ENCODE data around the gene DENND6B. TPM values are rescaled to one million over a fixed set of nuclear protein-coding genes. Genes with fewer than 3 reads are reported as not detected.

DENND6B gene
- total and polyA plus RNA-seq, 5 donors, result 2.0 to 3.1 (median 2.4) TPM

DNA sequence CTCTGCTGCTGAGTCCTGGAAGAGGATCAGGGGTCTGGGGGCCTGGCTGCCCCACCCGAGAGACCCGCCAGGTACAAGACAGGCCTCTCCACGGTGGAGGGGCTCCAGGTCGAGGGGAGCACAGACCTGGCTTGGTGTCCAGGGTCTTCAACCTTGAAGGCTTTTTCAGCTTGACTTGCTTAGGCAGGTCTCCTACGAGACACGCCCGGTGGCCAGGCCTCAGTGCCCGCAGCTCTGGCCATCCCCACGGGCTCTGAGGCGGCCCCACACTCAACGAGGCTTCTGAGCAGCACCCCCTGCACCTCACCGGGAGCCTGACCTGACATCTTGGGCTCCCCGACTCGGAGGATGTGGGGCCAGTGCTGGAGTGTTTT lies 12.7 kb downstream of the DENND6B start:
- intact Hi-C loops (cut with DNase I), result loop anchor here in 1 of 4 donors (5.0 kb wide), 1 partner anchor 37 kb away; no protein-coding TSS in a partner anchor
- Histone ChIP-seq H3K4me1 (ENCODE audit: control insufficient read depth, insufficient read depth, low read length) (peaks cover 1% of the 10 kb centered on the region), H3K27me3 (ENCODE audit: control insufficient read depth, insufficient read depth) (no peaks in the 10 kb centered on the region), H3K27ac (ENCODE audit: low read length) (no peak overlapping the region), H3K9me3 (ENCODE audit: control insufficient read depth, low read length) (no peaks in the 10 kb centered on the region), H3K4me3 (ENCODE audit: low read length) (no peak overlapping the region)
- ATAC-seq (no peak), DNase-seq (no peak)
- WGBS, result 71% methylated on average over 14 of the region's 14 CpGs

DNA sequence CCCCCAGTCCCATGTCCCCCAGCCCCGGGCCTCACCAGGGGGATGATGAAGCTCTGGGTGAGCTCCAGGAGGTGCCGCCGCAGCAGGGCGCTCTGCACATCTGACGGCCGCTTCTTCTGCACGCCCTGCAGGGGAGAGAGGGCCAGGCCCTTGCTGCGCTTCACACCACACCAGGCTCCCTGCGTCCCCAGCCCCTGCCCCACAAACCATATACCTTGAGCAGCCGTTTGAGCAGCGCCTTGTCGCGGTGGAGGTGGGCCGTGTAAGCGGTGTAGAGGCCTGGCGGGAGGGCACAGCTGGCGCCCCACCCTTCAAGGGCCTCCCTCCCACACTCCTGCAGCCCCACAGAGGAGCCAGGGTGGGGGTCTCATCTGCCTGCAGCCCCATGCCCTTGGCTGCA lies 13.2 kb downstream of the DENND6B start:
- no peak for DNase-seq
- Histone ChIP-seq H3K9me3 (ENCODE audit: control insufficient read depth, low read length) (no peaks in the 10 kb centered on the region), H3K4me1 (ENCODE audit: control insufficient read depth, insufficient read depth, low read length) (peaks cover 3% of the 10 kb centered on the region), H3K27me3 (ENCODE audit: control insufficient read depth, insufficient read depth) (no peaks in the 10 kb centered on the region), H3K4me3 (ENCODE audit: low read length) (no peak overlapping the region), H3K27ac (ENCODE audit: low read length) (no peak overlapping the region)
- no peak for ATAC-seq
- intact Hi-C loops (cut with DNase I), result loop anchor here in 1 of 4 donors (5.0 kb wide), 1 partner anchor 36 kb away; no protein-coding TSS in a partner anchor
- WGBS, result 88% methylated on average over 17 of the region's 17 CpGs

DNA sequence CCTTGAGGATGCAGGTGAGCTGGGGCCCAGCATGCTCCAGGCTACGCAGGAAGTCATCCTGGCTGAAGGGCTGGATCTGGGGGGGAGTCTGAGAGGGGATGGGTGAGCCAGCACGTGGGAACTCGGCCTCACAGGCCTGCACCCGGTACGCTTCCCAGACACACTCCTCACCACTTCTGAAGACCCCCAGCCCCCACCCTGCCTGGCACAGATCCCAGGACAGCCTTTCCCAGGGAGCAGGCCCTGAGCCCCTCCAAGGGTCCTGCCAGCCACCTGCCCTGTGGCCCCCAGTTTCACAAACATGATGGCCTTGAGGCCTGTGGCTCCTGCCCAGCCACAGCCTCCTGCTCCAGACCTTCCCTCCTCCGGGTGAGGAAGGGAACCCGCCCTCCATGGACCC lies 13.8 kb downstream of the DENND6B start:
- Histone ChIP-seq H3K4me1 (ENCODE audit: control insufficient read depth, insufficient read depth, low read length) (peaks cover 3% of the 10 kb centered on the region), H3K27ac (ENCODE audit: low read length) (no peak overlapping the region), H3K9me3 (ENCODE audit: control insufficient read depth, low read length) (no peaks in the 10 kb centered on the region), H3K27me3 (ENCODE audit: control insufficient read depth, insufficient read depth) (no peaks in the 10 kb centered on the region), H3K4me3 (ENCODE audit: low read length) (no peak overlapping the region)
- ATAC-seq, result no peak
- intact Hi-C loops (cut with DNase I), result loop anchor here in 1 of 4 donors (5.0 kb wide), 1 partner anchor 36 kb away; no protein-coding TSS in a partner anchor
- peak in 1 of 3 donors; percentile 49 for DNase-seq
- 79% methylated on average over 7 of the region's 7 CpGs for WGBS

DNA sequence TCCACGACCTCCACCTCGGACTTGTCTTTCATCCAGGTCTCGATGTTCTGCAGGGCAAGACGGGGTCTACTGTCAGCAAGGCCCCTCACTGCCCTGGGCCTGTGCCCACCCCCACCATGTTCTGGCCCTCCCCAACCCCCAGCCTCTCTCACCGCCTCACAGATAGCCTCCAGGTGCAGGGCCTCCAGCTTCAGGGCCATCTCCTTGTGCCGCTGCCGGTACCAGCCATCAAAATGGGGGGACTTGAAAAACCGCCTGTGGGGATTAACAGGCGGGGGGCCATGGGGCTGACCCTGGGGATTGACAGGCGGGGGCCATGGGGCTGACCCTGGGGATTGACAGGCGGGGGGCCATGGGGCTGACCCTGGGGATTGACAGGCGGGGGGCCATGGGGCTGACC lies 14.4 kb downstream of the DENND6B start:
- no peak for ATAC-seq
- no peak overlapping the region for H3K27ac ChIP-seq (ENCODE audit: low read length)
- WGBS, result 97% methylated on average over 11 of the region's 12 CpGs
- intact Hi-C loops (cut with DNase I), result loop anchor here in 1 of 4 donors (5.0 kb wide), 1 partner anchor 35 kb away; no protein-coding TSS in a partner anchor
- no peaks in the 10 kb centered on the region for H3K27me3 ChIP-seq (ENCODE audit: control insufficient read depth, insufficient read depth)
- no peaks in the 10 kb centered on the region for H3K9me3 ChIP-seq (ENCODE audit: control insufficient read depth, low read length)
- H3K4me1 ChIP-seq (ENCODE audit: control insufficient read depth, insufficient read depth, low read length), result peaks cover 5% of the 10 kb centered on the region
- DNase-seq, result no peak
- no peak overlapping the region for H3K4me3 ChIP-seq (ENCODE audit: low read length)

DNA sequence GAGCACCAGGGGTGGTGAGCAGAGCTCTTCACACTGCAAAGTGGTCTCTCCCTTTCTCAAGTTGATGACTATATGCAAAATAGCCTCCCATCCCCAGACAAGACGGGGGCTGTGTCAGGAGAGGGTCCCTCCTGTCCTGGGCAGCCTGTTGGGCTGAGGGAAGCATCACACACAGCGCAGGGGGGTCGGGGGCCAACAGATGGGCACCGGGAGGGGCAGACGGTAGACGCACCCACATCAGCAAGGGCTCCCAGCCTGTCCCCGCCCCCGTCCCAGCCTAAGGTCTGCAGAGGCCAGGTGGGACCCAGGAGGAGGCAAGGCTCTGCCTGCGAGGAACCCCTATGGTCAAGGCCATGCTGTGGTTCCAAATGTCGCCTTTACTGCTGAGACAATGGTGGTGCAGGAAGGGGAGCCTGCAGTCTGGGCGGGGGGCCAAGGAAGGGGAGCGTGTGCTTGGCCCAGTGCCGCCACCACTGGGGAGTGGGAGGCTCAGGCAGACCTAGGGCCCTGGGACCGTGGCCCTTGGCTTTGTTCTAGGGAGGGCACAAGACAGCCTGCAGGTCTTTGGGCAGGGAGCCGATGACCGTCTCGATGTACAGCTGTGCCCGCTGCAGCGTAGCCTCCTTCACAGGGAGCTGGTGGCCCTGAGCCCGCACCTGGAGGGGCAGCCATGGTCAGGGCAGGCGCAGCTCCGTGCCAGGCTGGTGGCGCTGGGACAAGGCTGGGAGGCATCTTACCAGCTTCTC lies 15.0 kb downstream of the DENND6B start:
- Histone ChIP-seq H3K9me3 (ENCODE audit: control insufficient read depth, low read length) (no peaks in the 10 kb centered on the region), H3K27ac (ENCODE audit: low read length) (no peak overlapping the region), H3K4me3 (ENCODE audit: low read length) (no peak overlapping the region), H3K4me1 (ENCODE audit: control insufficient read depth, insufficient read depth, low read length) (peaks cover 5% of the 10 kb centered on the region), H3K27me3 (ENCODE audit: control insufficient read depth, insufficient read depth) (no peaks in the 10 kb centered on the region)
- whole genome bisulfite sequencing, result 80% methylated on average over 23 of the region's 23 CpGs
- DNase-seq (peak in 1 of 3 donors; percentile 48), ATAC-seq (no peak)
- intact Hi-C loops (cut with DNase I), result loop anchor here in 1 of 4 donors (5.0 kb wide), 1 partner anchor 34 kb away; no protein-coding TSS in a partner anchor

DNA sequence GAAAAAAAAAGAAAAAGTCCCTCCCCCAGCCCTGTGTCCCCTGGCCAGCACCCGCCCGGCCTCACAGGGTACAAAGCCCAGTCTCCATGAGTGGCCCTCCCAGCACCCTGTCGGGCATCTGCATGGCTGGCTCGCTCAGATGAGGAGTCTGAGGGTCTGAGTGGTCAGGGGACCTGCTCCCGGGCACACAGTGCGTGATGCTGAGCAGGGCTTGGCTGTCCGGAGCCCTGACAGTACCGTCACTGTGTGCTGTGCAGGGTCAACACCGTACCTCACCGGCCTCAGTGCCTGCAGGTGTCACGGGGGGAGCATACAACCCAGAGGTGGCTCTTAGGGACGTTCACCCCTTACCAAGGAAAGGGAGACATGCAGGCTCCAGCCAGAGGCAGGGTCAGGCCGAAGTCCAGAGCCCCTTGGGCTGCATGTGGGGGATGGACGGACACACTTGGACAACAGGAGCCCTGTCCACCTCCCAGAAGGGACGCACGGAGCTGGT lies 15.8 kb downstream of the DENND6B start:
- ATAC-seq (no peak), DNase-seq (peak in 2 of 3 donors; percentile 38 to 43)
- 92% methylated on average over 16 of the region's 16 CpGs for WGBS
- no peaks in the 10 kb centered on the region for H3K27me3 ChIP-seq (ENCODE audit: control insufficient read depth, insufficient read depth)
- no peak overlapping the region for H3K27ac ChIP-seq (ENCODE audit: low read length)
- no peak overlapping the region for H3K4me3 ChIP-seq (ENCODE audit: low read length)
- intact Hi-C loops (cut with DNase I), result loop anchor here in 1 of 4 donors (5.0 kb wide), 1 partner anchor 34 kb away; no protein-coding TSS in a partner anchor
- no peaks in the 10 kb centered on the region for H3K9me3 ChIP-seq (ENCODE audit: control insufficient read depth, low read length)
- peaks cover 5% of the 10 kb centered on the region for H3K4me1 ChIP-seq (ENCODE audit: control insufficient read depth, insufficient read depth, low read length)

DNA sequence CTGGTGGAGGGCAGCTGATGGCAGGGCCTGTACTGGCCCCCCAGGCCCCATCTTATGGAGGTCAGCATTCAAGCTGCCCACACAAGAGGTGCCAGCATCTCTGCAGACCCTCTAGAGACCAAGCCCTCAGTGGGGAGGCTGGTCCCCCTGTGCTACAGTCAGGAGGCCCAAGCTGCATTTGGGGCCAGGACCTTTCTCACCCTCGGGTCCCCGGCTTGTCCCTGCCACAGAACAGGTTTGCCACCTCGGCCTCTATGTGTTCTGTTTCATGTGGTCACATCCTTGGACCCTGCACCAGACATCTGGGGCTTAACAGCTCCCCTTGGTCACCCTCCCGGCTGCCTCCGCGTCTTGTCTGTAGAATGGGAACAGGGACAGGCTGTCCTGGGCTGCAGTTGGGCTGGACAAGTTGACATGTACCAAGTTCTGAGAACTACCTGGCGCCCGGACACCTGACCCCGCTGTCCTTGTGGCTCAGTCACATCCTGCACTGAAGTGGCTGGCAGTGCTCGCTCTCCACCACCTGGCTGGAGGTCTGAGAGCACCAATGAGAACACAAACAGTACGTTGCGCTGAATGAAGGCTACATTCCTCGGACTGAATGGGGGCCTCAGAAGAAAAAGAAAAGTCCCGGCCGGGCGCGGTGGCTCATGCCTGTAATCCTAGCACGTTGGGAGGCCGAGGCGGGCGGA lies 16.6 kb downstream of the DENND6B start:
- peak in 2 of 3 donors; percentile 43 to 50 for DNase-seq
- no peak for ATAC-seq
- 90% methylated on average over 21 of the region's 21 CpGs for WGBS
- Histone ChIP-seq H3K27ac (ENCODE audit: low read length) (no peak overlapping the region), H3K9me3 (ENCODE audit: control insufficient read depth, low read length) (no peaks in the 10 kb centered on the region), H3K4me3 (ENCODE audit: low read length) (no peak overlapping the region), H3K4me1 (ENCODE audit: control insufficient read depth, insufficient read depth, low read length) (peaks cover 10% of the 10 kb centered on the region), H3K27me3 (ENCODE audit: control insufficient read depth, insufficient read depth) (no peaks in the 10 kb centered on the region)
- intact Hi-C loops (cut with DNase I), result loop anchor here in 1 of 4 donors (5.0 kb wide), 1 partner anchor 33 kb away; no protein-coding TSS in a partner anchor

DNA sequence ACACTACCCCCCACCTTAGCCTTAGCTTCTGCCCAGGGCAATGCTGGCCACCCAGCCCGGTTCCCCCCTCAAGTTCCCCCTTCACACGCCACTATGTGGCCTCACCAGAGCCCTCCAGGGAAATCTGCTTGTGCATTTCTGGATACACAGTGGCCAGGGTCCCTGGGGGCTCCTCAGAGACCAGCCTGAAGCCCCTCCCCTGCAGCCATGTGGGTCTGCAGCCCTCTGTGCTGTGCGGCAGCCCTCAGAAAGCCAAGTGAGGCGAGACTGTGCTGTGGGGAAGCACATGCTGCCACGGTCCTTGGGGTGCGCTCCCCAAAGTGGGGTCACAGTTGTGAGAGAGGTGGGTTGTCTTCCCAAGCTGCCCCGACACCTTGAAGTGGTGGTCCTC lies 17.2 kb downstream of the DENND6B start:
- H3K27ac ChIP-seq (ENCODE audit: low read length), result no peak overlapping the region
- ATAC-seq (no peak), DNase-seq (peak in 2 of 3 donors; percentile 49 to 55)
- no peaks in the 10 kb centered on the region for H3K9me3 ChIP-seq (ENCODE audit: control insufficient read depth, low read length)
- no peaks in the 10 kb centered on the region for H3K27me3 ChIP-seq (ENCODE audit: control insufficient read depth, insufficient read depth)
- intact Hi-C loops (cut with DNase I), result no loop called here
- H3K4me1 ChIP-seq (ENCODE audit: control insufficient read depth, insufficient read depth, low read length), result peaks cover 13% of the 10 kb centered on the region
- WGBS, result 70% methylated on average over 7 of the region's 7 CpGs
- H3K4me3 ChIP-seq (ENCODE audit: low read length), result no peak overlapping the region

DNA sequence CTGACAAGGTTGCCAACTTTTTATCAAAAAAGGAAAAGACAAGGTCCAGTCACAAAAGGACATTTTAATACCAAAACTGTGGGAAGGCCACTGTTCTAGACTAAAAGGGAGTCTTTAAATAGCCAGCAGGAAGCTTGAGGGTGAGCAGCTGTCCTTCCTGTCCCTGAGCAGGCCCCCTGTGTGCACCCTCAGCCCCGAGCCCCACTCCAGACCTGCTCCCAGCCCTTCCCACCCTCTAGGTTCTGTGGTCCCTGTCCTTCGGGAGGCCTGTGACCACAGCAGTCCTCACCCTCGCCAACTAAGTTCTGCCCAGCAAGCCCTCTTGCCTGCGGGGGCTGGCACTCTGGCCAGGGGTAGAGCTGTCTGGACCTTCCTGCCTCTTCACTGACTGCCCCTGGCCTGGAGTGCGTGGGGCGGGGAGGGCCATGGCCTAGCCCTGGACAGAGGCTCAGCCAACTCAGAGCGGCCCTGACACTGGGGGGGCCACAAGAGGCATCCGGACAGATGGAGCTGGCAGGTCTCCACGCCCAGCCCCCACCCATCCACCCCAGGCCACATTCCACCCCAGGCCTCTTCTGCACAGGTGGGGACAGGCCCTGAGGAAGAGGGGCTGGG lies 17.7 kb downstream of the DENND6B start:
- no peak for ATAC-seq
- WGBS, result 30% methylated on average over 9 of the region's 9 CpGs
- Histone ChIP-seq H3K4me3 (ENCODE audit: low read length) (no peak overlapping the region), H3K27ac (ENCODE audit: low read length) (peak overlapping the region; percentile 33), H3K4me1 (ENCODE audit: control insufficient read depth, insufficient read depth, low read length) (peaks cover 13% of the 10 kb centered on the region), H3K27me3 (ENCODE audit: control insufficient read depth, insufficient read depth) (no peaks in the 10 kb centered on the region), H3K9me3 (ENCODE audit: control insufficient read depth, low read length) (no peaks in the 10 kb centered on the region)
- peak in 2 of 3 donors; percentile 73 to 78 for DNase-seq
- intact Hi-C loops (cut with DNase I), result no loop called here

DNA sequence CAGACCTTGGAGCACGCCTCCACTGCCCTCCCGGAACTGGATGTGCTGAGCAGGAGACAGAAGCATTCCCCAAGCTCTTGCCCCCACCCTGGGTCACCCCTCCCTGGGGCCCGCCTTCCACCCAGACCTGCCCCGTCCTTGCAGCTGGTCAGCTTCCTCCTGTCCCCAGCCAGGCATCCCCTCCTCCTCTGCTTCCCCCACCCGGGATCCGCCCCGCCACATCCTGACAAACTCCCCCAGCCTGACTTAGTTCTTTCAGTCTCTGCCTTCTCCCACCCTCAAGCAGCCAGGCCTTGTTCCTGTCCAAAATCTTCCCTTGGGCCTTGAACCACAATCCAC lies 18.2 kb downstream of the DENND6B start:
- no peaks in the 10 kb centered on the region for H3K27me3 ChIP-seq (ENCODE audit: control insufficient read depth, insufficient read depth)
- H3K4me1 ChIP-seq (ENCODE audit: control insufficient read depth, insufficient read depth, low read length), result peaks cover 16% of the 10 kb centered on the region
- H3K27ac ChIP-seq (ENCODE audit: low read length), result peak overlapping the region; percentile 83
- intact Hi-C loops (cut with DNase I), result no loop called here
- ATAC-seq (peak; percentile 58 to 69), DNase-seq (peak; percentile 86 to 95 (median 94))
- no peaks in the 10 kb centered on the region for H3K9me3 ChIP-seq (ENCODE audit: control insufficient read depth, low read length)
- no peak overlapping the region for H3K4me3 ChIP-seq (ENCODE audit: low read length)
- 20% methylated on average over 7 of the region's 7 CpGs for WGBS

All from right cardiac atrium (tissue), 5 donors.